ENCODE data around the gene TMEM184B.

The TMEM184B gene

GRCh38 chr22:38314051-38314932, 41.5 kb upstream of the TMEM184B start:
- Mint-ChIP-seq H3K36me3 (ENCODE audit: low read depth) (peaks cover 31% of the 10 kb centered on the region), H3K4me3 (peak overlapping the region; percentile 97), H3K27ac (peak overlapping the region; percentile 100), H3K4me1 (peaks cover 83% of the 10 kb centered on the region), H3K27me3 (ENCODE audit: low read depth, poor library complexity) (peaks cover 3% of the 10 kb centered on the region), H3K9me3 (no peaks in the 10 kb centered on the region)
- no peak for TF ChIP-seq CTCF (IDR thresholded peaks at IDR 0.05)
- no peak for DNase-seq

- no peak for TF ChIP-seq CTCF (IDR thresholded peaks at IDR 0.05)
- Mint-ChIP-seq H3K4me3 (peak overlapping the region; percentile 97), H3K36me3 (ENCODE audit: low read depth) (peaks cover 39% of the 10 kb centered on the region), H3K27ac (peak overlapping the region; percentile 84), H3K4me1 (peaks cover 83% of the 10 kb centered on the region), H3K9me3 (no peaks in the 10 kb centered on the region), H3K27me3 (ENCODE audit: low read depth, poor library complexity) (peaks cover 3% of the 10 kb centered on the region)
- DNase-seq: no peak
Measured at GRCh38 chr22:38313384-38313955, 40.7 kb upstream of the TMEM184B start.

GRCh38 chr22:38312261-38312800, 39.5 kb upstream of the TMEM184B start:
- H3K27me3 Mint-ChIP-seq (ENCODE audit: low read depth, poor library complexity): peaks cover 3% of the 10 kb centered on the region
- no peak for DNase-seq
- H3K4me1 Mint-ChIP-seq: peaks cover 79% of the 10 kb centered on the region
- no peaks in the 10 kb centered on the region for H3K9me3 Mint-ChIP-seq
- H3K36me3 Mint-ChIP-seq (ENCODE audit: low read depth): peaks cover 41% of the 10 kb centered on the region
- no peak for TF ChIP-seq CTCF (IDR thresholded peaks at IDR 0.05)
- no peak overlapping the region for H3K27ac Mint-ChIP-seq
- H3K4me3 Mint-ChIP-seq: no peak overlapping the region

GRCh38 chr22:38311323-38311620, 38.5 kb upstream of the TMEM184B start:
- DNase-seq: no peak
- no peak overlapping the region for H3K4me3 Mint-ChIP-seq
- no peaks in the 10 kb centered on the region for H3K9me3 Mint-ChIP-seq
- no peak for TF ChIP-seq CTCF (IDR thresholded peaks at IDR 0.05)
- peaks cover 41% of the 10 kb centered on the region for H3K36me3 Mint-ChIP-seq (ENCODE audit: low read depth)
- H3K27ac Mint-ChIP-seq: peak overlapping the region; percentile 82
- peaks cover 3% of the 10 kb centered on the region for H3K27me3 Mint-ChIP-seq (ENCODE audit: low read depth, poor library complexity)
- peaks cover 86% of the 10 kb centered on the region for H3K4me1 Mint-ChIP-seq

GRCh38 chr22:38310518-38311322, 37.9 kb upstream of the TMEM184B start:
- Mint-ChIP-seq H3K4me3 (no peak overlapping the region), H3K36me3 (ENCODE audit: low read depth) (peaks cover 41% of the 10 kb centered on the region), H3K9me3 (no peaks in the 10 kb centered on the region), H3K27ac (peak overlapping the region; percentile 48), H3K27me3 (ENCODE audit: low read depth, poor library complexity) (peaks cover 3% of the 10 kb centered on the region), H3K4me1 (peaks cover 87% of the 10 kb centered on the region)
- no peak for TF ChIP-seq CTCF (IDR thresholded peaks at IDR 0.05)
- no peak for DNase-seq

All from nephron progenitor cell (in vitro differentiated cells).